Type B pancreatic cell (in vitro differentiated cells): Measurements from ENCODE around the gene SLC5A8. TPM values are rescaled to one million over a fixed set of nuclear protein-coding genes. Genes with fewer than 3 reads are reported as not detected.

ENCODE experiments used
- DNase-seq: peaks from one replicate; pipeline ENCODE4 v3.0.0; 2021; ENCODE audit warnings: mixed read lengths; ENCODE audit not compliant: unreplicated experiment; ENCODE audit errors: extremely low spot score
- H3K27ac Mint-ChIP-seq: 2 replicates; pipeline ENCODE4 v1.8.0; 2021; ENCODE audit warnings: mild to moderate bottlenecking, mixed read lengths
- H3K27me3 Mint-ChIP-seq: 2 replicates; pipeline ENCODE4 v1.8.0; 2021; ENCODE audit warnings: mixed read lengths
- H3K36me3 Mint-ChIP-seq: 2 replicates; pipeline ENCODE4 v1.8.0; 2021; ENCODE audit warnings: mixed read lengths
- H3K4me1 Mint-ChIP-seq: one replicate; pipeline ENCODE4 v1.8.0; 2021; ENCODE audit warnings: mixed read lengths; ENCODE audit not compliant: unreplicated experiment
- H3K4me3 Mint-ChIP-seq: 2 replicates; pipeline ENCODE4 v1.8.0; 2021; ENCODE audit warnings: mild to moderate bottlenecking, mixed read lengths
- H3K9me3 Mint-ChIP-seq: 2 replicates; pipeline ENCODE4 v1.8.0; 2021; ENCODE audit warnings: mixed read lengths
- total RNA-seq: library from RNA; stranded (reverse); gene quantifications from 2 replicates; pipeline ENCODE4 v1.2.1, GENCODE V29; 2021; ENCODE audit warnings: low replicate concordance
- TF ChIP-seq, protein P1 (sequence below): fragments of 200-600 bp; sonication (generic); conservative IDR thresholded peaks from 2 replicates; pipeline ENCODE4 v1.5.0; 2021; ENCODE audit warnings: antibody characterized with exemption, mild to moderate bottlenecking

SLC5A8 gene
- total RNA-seq, 1 donor from 2014 or later, result 0.72 TPM

DNA sequence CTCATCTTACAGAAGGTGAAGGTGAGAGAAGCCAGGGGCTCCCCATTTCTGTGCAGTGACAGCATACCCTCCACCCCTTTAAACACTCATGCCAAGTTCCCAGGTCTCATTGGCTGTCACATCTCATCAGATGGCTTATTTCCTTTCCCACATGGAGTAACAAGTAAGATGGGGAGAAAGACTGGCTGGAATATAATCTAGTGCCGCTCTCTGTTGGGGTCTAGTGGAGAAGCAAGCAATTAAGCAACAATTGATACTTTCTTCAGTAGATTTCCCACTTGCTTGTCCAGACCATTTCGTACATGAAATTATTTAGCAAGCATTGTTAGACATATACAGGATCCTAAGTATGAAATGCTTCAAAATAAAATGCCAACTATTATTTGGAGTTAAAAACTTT, 92.2 kb downstream of the SLC5A8 start:
- H3K4me1 Mint-ChIP-seq, result no peaks in the 10 kb centered on the region
- TF ChIP-seq, protein P1, sequence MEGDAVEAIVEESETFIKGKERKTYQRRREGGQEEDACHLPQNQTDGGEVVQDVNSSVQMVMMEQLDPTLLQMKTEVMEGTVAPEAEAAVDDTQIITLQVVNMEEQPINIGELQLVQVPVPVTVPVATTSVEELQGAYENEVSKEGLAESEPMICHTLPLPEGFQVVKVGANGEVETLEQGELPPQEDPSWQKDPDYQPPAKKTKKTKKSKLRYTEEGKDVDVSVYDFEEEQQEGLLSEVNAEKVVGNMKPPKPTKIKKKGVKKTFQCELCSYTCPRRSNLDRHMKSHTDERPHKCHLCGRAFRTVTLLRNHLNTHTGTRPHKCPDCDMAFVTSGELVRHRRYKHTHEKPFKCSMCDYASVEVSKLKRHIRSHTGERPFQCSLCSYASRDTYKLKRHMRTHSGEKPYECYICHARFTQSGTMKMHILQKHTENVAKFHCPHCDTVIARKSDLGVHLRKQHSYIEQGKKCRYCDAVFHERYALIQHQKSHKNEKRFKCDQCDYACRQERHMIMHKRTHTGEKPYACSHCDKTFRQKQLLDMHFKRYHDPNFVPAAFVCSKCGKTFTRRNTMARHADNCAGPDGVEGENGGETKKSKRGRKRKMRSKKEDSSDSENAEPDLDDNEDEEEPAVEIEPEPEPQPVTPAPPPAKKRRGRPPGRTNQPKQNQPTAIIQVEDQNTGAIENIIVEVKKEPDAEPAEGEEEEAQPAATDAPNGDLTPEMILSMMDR, result no peak
- no peaks in the 10 kb centered on the region for H3K36me3 Mint-ChIP-seq
- no peak overlapping the region for H3K27ac Mint-ChIP-seq
- peaks cover 6% of the 10 kb centered on the region for H3K9me3 Mint-ChIP-seq
- no peak for DNase-seq
- H3K27me3 Mint-ChIP-seq, result peaks cover 23% of the 10 kb centered on the region
- no peak overlapping the region for H3K4me3 Mint-ChIP-seq

DNA sequence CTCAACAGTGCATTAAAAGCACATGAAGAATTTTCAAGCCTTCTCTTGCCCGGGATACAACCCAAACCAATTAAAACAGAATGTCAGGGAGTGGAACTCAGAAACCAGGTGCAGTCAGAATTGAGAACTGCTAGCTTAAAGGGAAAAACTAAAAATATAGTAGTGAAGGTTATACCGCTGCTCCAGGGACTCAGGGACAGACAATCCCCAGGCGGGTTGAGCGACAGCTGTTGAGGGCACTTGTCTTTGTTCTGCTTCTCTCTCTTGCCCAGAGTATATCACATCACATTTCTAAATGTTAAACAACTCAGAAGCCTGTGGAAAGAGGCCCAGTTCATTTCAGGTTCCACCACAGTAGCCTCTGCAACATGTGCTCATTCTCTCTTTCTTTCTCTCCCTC, 93.1 kb downstream of the SLC5A8 start:
- DNase-seq, result no peak
- Mint-ChIP-seq H3K4me1 (no peaks in the 10 kb centered on the region), H3K27me3 (peaks cover 23% of the 10 kb centered on the region), H3K36me3 (no peaks in the 10 kb centered on the region), H3K27ac (no peak overlapping the region), H3K4me3 (no peak overlapping the region), H3K9me3 (peaks cover 6% of the 10 kb centered on the region)
- TF ChIP-seq, protein P1, result no peak

DNA sequence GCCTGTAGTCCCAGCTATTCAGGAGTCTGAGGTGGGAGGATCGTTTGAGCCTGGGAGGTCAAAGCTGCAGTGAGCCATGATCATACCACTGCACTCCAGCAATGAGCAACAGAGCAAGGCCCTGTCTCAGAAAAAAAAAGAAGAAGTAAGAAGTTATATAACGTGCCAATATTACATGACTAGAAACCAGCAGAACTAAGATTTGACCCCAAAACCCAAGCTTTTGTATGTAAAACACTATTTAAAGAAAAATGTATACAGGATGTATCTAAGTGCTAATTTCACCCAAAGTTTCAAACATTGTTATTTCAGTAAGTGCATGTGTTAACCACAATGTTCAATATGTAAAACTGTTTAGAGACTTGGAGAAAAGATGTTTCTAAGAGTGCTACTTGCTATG, 94.7 kb downstream of the SLC5A8 start:
- Mint-ChIP-seq H3K4me3 (no peak overlapping the region), H3K9me3 (no peaks in the 10 kb centered on the region)

DNA sequence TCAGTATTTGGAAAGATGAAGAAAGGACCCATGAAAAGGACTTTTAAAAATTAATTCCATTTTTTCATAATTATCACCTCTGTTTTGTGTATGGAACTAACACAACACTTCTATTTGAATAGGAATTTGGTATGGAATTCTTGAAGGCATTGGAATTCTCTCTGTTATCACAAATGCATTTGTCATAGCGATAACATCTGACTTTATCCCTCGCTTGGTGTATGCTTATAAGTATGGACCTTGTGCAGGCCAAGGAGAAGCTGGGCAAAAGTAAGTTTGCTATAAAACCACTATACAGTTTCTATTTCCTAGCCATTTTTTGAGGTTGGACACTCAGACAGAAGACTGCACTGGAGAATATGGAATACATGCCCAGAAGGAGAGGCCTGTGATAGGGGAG, 98.6 kb downstream of the SLC5A8 start:
- H3K4me3 Mint-ChIP-seq, result no peak overlapping the region
- DNase-seq, result no peak
- TF ChIP-seq, protein P1, result no peak
- H3K27ac Mint-ChIP-seq, result no peak overlapping the region
- H3K9me3 Mint-ChIP-seq, result no peaks in the 10 kb centered on the region
- peaks cover 22% of the 10 kb centered on the region for H3K27me3 Mint-ChIP-seq
- H3K36me3 Mint-ChIP-seq, result no peaks in the 10 kb centered on the region
- H3K4me1 Mint-ChIP-seq, result no peaks in the 10 kb centered on the region

More for the DNA sequence above, 94.7 kb downstream of the SLC5A8 start:
- DNase-seq, result no peak
- no peaks in the 10 kb centered on the region for H3K36me3 Mint-ChIP-seq
- H3K27me3 Mint-ChIP-seq, result peaks cover 18% of the 10 kb centered on the region
- TF ChIP-seq, protein P1, result no peak
- H3K27ac Mint-ChIP-seq, result no peak overlapping the region
- H3K4me1 Mint-ChIP-seq, result no peaks in the 10 kb centered on the region

DNA sequence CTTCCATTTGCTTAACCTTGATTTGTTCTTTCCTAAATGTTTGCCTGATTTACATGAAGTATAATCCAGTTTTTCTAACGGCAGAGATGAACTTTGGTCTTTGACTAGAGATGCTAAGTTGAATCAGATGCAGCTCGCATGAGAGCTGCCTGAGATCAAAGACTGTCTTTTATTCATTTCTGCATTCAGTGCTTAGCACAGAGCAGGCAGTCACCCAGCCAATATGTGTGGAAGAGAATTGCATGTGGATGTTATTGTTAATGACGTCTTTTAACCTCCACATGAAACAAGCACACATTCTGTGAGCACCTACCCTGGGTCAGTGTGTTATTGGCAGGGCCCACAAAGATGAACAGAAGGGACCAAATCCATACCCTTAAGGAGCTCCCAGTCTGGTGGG, 99.2 kb downstream of the SLC5A8 start:
- Mint-ChIP-seq H3K9me3 (no peaks in the 10 kb centered on the region), H3K4me3 (no peak overlapping the region), H3K4me1 (no peaks in the 10 kb centered on the region), H3K27ac (no peak overlapping the region), H3K27me3 (peaks cover 19% of the 10 kb centered on the region), H3K36me3 (no peaks in the 10 kb centered on the region)
- no peak for DNase-seq
- TF ChIP-seq, protein P1, result no peak

DNA sequence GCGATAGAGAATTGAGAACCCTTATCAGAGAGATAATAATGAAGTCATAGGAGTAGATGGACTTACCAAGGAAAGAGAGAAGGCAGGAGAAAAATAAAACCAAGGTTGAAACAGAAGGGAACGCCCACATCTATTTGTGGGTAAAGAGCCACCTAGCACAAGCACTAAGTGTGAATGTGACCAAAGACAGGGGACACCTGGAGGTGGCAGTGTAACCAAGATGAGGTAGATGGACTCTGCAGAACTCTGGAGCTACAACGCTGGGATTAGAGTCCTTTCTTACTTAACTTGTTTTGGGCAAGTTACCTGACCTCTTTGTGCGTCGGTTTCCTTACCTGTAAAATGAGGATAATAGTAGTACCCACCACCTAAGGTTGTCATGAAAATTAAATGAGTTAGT, 101.9 kb downstream of the SLC5A8 start:
- H3K4me1 Mint-ChIP-seq, result no peaks in the 10 kb centered on the region
- TF ChIP-seq, protein P1, result no peak
- H3K4me3 Mint-ChIP-seq, result no peak overlapping the region
- H3K9me3 Mint-ChIP-seq, result no peaks in the 10 kb centered on the region
- H3K27me3 Mint-ChIP-seq, result peaks cover 9% of the 10 kb centered on the region
- H3K27ac Mint-ChIP-seq, result no peak overlapping the region
- DNase-seq, result no peak
- H3K36me3 Mint-ChIP-seq, result no peaks in the 10 kb centered on the region
